ENCODE results near the gene AUTS2.

AUTS2 gene

DNA sequence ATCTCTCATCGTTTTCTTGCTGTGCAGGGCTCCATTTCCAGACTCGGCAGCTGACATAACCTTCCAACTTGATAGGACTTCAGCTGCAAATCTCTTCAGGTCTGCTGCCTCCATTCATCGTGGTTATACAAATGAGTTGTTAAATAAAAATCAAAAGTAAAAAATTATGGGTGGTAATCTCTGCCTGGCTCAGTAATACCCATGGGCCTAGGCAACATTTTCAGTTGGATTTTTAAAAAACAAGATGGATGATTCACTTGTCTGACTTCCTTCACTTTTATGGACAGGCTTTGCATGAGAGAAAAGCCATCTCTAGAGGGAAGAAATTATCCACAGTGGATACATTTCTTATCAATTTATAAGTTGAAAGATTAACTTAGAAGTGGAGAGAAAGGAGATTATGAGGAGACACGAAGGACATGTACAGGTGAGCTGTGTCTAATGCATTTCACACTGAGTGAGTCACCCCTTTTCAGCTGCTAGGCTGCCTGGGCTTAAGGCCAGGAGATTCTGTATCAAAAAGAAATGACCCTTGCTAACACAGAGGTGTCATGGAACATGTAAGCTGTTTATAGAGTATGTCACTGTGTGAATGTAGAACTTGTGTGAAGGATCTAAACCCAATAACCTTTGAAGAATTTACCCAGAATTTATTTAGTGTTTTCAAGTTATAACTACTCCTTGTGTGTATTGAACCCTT is 495.1 kb downstream of the AUTS2 start:
- Histone ChIP-seq H3K4me3 (ENCODE audit: insufficient read depth, low read length, poor library complexity, severe bottlenecking) (no peak overlapping the region), H3K79me2 (ENCODE audit: insufficient read depth, low read length) (no peaks in the 10 kb centered on the region)
- no peak for TF ChIP-seq EZH2phosphoT487 (conservative IDR thresholded peaks at IDR 0.05; ENCODE audit: low read length)
- no peak for TF ChIP-seq CTCF (IDR thresholded peaks at IDR 0.05; ENCODE audit: insufficient read depth, low read length, poor library complexity, severe bottlenecking)

GRCh38 chr7:70094831-70095230 is 496.6 kb downstream of the AUTS2 start:
- Histone ChIP-seq H3F3A (ENCODE audit: insufficient read depth) (no peaks in the 10 kb centered on the region), H3K4me2 (ENCODE audit: low read depth, low read length, poor library complexity, severe bottlenecking) (no peak overlapping the region), H3K4me3 (ENCODE audit: insufficient read depth, low read length, poor library complexity, severe bottlenecking) (no peak overlapping the region), H3K79me2 (ENCODE audit: insufficient read depth, low read length) (no peaks in the 10 kb centered on the region), H2AFZ (ENCODE audit: low read depth, low read length, severe bottlenecking) (no peak overlapping the region), H3K9ac (ENCODE audit: low read length) (no peak overlapping the region), H3K36me3 (ENCODE audit: low read length) (no peaks in the 10 kb centered on the region), H3K9me2 (replicated peaks; ENCODE audit: insufficient read depth, low read length) (no peaks in the 10 kb centered on the region), H4K20me1 (ENCODE audit: low read depth, low read length) (no peaks in the 10 kb centered on the region), H3K27ac (ENCODE audit: low read depth, low read length) (no peak overlapping the region), H3K27me3 (ENCODE audit: low read length) (no peaks in the 10 kb centered on the region), H3K9me3 (ENCODE audit: insufficient read depth, low read length) (no peaks in the 10 kb centered on the region)
- no peak for TF ChIP-seq EZH2phosphoT487 (conservative IDR thresholded peaks at IDR 0.05; ENCODE audit: low read length)
- TF ChIP-seq CTCF (IDR thresholded peaks at IDR 0.05; ENCODE audit: insufficient read depth, low read length, poor library complexity, severe bottlenecking): no peak

More for the DNA sequence above, 495.1 kb downstream of the AUTS2 start:
- H3K9ac ChIP-seq (ENCODE audit: low read length): no peak overlapping the region
- H2AFZ ChIP-seq (ENCODE audit: low read depth, low read length, severe bottlenecking): no peak overlapping the region
- no peaks in the 10 kb centered on the region for H3K9me2 ChIP-seq (replicated peaks; ENCODE audit: insufficient read depth, low read length)
- H3K9me3 ChIP-seq (ENCODE audit: insufficient read depth, low read length): no peaks in the 10 kb centered on the region
- H3K36me3 ChIP-seq (ENCODE audit: low read length): no peaks in the 10 kb centered on the region
- no peaks in the 10 kb centered on the region for H3F3A ChIP-seq (ENCODE audit: insufficient read depth)
- no peak overlapping the region for H3K27ac ChIP-seq (ENCODE audit: low read depth, low read length)
- no peak overlapping the region for H3K4me2 ChIP-seq (ENCODE audit: low read depth, low read length, poor library complexity, severe bottlenecking)
- no peaks in the 10 kb centered on the region for H3K27me3 ChIP-seq (ENCODE audit: low read length)
- no peaks in the 10 kb centered on the region for H4K20me1 ChIP-seq (ENCODE audit: low read depth, low read length)

DNA sequence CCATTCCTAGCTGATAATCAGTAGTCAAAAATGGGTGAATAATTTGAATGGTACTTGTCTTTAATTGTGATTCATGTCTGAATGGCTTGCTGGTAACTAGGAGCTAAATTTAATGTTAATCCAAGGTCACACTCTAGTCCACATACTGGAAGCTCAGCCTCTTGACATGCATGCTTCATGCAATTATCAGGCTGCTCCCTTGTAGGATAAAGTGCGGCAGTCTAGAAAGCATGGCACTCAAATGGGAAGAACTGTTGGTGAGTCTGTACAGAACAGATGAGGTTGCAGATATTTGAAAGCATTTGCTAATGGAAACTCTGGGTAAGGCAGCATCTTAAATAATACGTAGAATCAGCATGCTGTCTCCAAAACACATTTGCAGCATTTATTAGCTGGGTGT is 499.4 kb downstream of the AUTS2 start:
- H2AFZ ChIP-seq (ENCODE audit: low read depth, low read length, severe bottlenecking): no peak overlapping the region
- H3K27ac ChIP-seq (ENCODE audit: low read depth, low read length): no peak overlapping the region
- no peak overlapping the region for H3K4me3 ChIP-seq (ENCODE audit: insufficient read depth, low read length, poor library complexity, severe bottlenecking)
- TF ChIP-seq EZH2phosphoT487 (conservative IDR thresholded peaks at IDR 0.05; ENCODE audit: low read length): no peak
- no peaks in the 10 kb centered on the region; the same call in 1 of the 2 replicates for H4K20me1 ChIP-seq (ENCODE audit: low read depth, low read length)
- H3K27me3 ChIP-seq (ENCODE audit: low read length): no peaks in the 10 kb centered on the region
- H3K36me3 ChIP-seq (ENCODE audit: low read length): no peaks in the 10 kb centered on the region
- H3K9me3 ChIP-seq (ENCODE audit: insufficient read depth, low read length): no peaks in the 10 kb centered on the region
- H3K9me2 ChIP-seq (replicated peaks; ENCODE audit: insufficient read depth, low read length): no peaks in the 10 kb centered on the region
- no peaks in the 10 kb centered on the region for H3F3A ChIP-seq (ENCODE audit: insufficient read depth)
- H3K79me2 ChIP-seq (ENCODE audit: insufficient read depth, low read length): no peaks in the 10 kb centered on the region
- H3K9ac ChIP-seq (ENCODE audit: low read length): no peak overlapping the region
- no peak overlapping the region for H3K4me2 ChIP-seq (ENCODE audit: low read depth, low read length, poor library complexity, severe bottlenecking)

DNA sequence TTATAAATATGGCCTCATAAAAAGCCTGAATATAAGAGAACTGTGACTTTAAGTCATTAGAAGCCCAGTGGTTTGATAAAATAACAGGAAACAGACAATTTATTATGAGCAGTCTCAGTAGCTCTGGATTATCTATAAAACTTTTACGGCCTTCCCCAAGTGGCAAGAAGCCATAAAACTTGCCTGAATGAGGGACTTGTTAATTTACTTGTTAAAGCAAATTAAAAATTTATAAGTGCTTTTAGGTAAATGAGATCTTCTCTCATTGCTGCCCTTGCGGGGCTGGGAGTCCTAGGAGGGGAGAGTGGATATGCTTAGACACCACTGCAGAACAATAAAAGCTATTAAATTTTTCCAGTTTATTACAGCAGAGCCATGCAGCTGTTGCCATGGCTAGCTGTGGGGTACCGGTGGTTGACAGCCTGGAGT is 499.9 kb downstream of the AUTS2 start:
- H2AFZ ChIP-seq (ENCODE audit: low read depth, low read length, severe bottlenecking): no peak overlapping the region
- H3K4me2 ChIP-seq (ENCODE audit: low read depth, low read length, poor library complexity, severe bottlenecking): no peak overlapping the region
- H3K79me2 ChIP-seq (ENCODE audit: insufficient read depth, low read length): no peaks in the 10 kb centered on the region
- no peaks in the 10 kb centered on the region; the same call in 1 of the 2 replicates for H4K20me1 ChIP-seq (ENCODE audit: low read depth, low read length)
- H3K36me3 ChIP-seq (ENCODE audit: low read length): no peaks in the 10 kb centered on the region
- H3K9ac ChIP-seq (ENCODE audit: low read length): no peak overlapping the region
- H3F3A ChIP-seq (ENCODE audit: insufficient read depth): no peaks in the 10 kb centered on the region
- no peaks in the 10 kb centered on the region for H3K9me3 ChIP-seq (ENCODE audit: insufficient read depth, low read length)
- H3K27me3 ChIP-seq (ENCODE audit: low read length): no peaks in the 10 kb centered on the region
- H3K4me3 ChIP-seq (ENCODE audit: insufficient read depth, low read length, poor library complexity, severe bottlenecking): no peak overlapping the region
- H3K9me2 ChIP-seq (replicated peaks; ENCODE audit: insufficient read depth, low read length): no peaks in the 10 kb centered on the region
- TF ChIP-seq EZH2phosphoT487 (conservative IDR thresholded peaks at IDR 0.05; ENCODE audit: low read length): no peak
- TF ChIP-seq CTCF (IDR thresholded peaks at IDR 0.05; ENCODE audit: insufficient read depth, low read length, poor library complexity, severe bottlenecking): no peak
- H3K27ac ChIP-seq (ENCODE audit: low read depth, low read length): no peak overlapping the region

Data from SU-DHL-6 (cell line).